Ovary (tissue), 9 donors: ENCODE results near the gene USP31. TPM values are rescaled to one million over a fixed set of nuclear protein-coding genes. Genes with fewer than 3 reads are reported as not detected.

Experiments used
- DNase-seq, 5 donors: peaks; one replicate each; pipeline ENCODE4 v3.0.0-alpha.2; 2019 to 2020
- H3K27ac ChIP-seq, 2 donors: fragments of 200-600 bp; one replicate each; pipeline versions ENCODE4 v1.5.1 to v1.8.0; 2019 to 2022
- H3K27me3 ChIP-seq: fragments of 200-600 bp; one replicate; pipeline ENCODE4 v1.8.0; 2022
- H3K36me3 ChIP-seq: fragments of 200-600 bp; sonication (generic); one replicate; pipeline ENCODE4 v1.5.1; 2019
- H3K4me1 ChIP-seq: one replicate; pipeline ENCODE4 v1.8.1; 2013; ENCODE audit warnings: mild to moderate bottlenecking, moderate library complexity; ENCODE audit not compliant: insufficient read depth
- H3K4me3 ChIP-seq: fragments of 200-600 bp; sonication (generic); one replicate; pipeline ENCODE4 v1.5.1; 2017
- H3K9me3 ChIP-seq, 2 donors: fragments of 200-600 bp in 1 of 2; sonication (generic) in 1 of 2; one replicate each; pipeline versions ENCODE4 v1.5.1 to v1.8.1; 2013 to 2019; ENCODE audit warnings: mild to moderate bottlenecking in 1 of 2, moderate library complexity in 1 of 2
- CTCF ChIP-seq, 3 donors: fragments of 450-650 bp in 2 of 3; fragments of 200-600 bp in 1 of 3; IDR thresholded peaks; one replicate each; pipeline versions ENCODE4 v1.5.1 to v1.8.0; 2016 to 2022; ENCODE audit warnings: antibody characterized with exemption in 3 of 3, mild to moderate bottlenecking in 1 of 3
- EP300 ChIP-seq: sonication (generic); formaldehyde crosslinking; IDR thresholded peaks from one replicate; pipeline ENCODE4 v1.6.1; 2017; ENCODE audit warnings: antibody characterized with exemption
- POLR2A ChIP-seq: fragments of 450-650 bp; IDR thresholded peaks from one replicate; pipeline ENCODE4 v1.6.1; 2017; ENCODE audit warnings: antibody characterized with exemption, mild to moderate bottlenecking, moderate library complexity
- WGBS, 3 donors: extraction: QIAGEN DNeasy Blood & Tissue Kit in 1 of 3; methylation state at CpG; one replicate each; pipeline versions ENCODE4 v1.1.5 to v1.1.7; 2013 to 2017; 5-methylcytosine and 5-hydroxymethylcytosine counted together
- intact Hi-C, 4 donors: fragments of 100-400 bp; cut with DNase I; formaldehyde crosslinking; loops; one replicate each; pipeline versions ENCODE4 v1.11.0 to v1.15.1; 2022 to 2023
- polyA plus RNA-seq, 2 donors: library from polyadenylated mRNA; stranded (reverse); fragments of 200-250 nt in 1 of 2; fragments of 350-450 nt in 1 of 2; fragmentation: Illumina TruSeq in 1 of 2; extraction: RNeasy Lipid Tissue Mini Kit (QIAGEN cat#74804) in 1 of 2; gene quantifications; one replicate each; pipeline ENCODE4 v1.2.3, GENCODE V29; 2013 to 2014
- total RNA-seq, 7 donors: library from RNA; depleted of rRNA in 2 of 7; stranded (reverse); fragments of >200 nt in 2 of 7; fragmentation: NEBNext Ultra II Directional in 3 of 7; extraction: Animal tissue kit (Norgen Biotek cat#: 25700) in 3 of 7; gene quantifications; one replicate each; pipeline versions ENCODE4 v1.1.0 to v1.2.4, GENCODE V29; 2016 to 2023
- donor health status: DM: no; HTN: no; CAD: no; lungs with moderate emphysema.
- donor health status: DM: no; HTN: no; CAD: no.
- donor health status: Bipolar disorder and iron deficiency.
- donor health status: DM: yes; HTN: yes; CAD: no.
- donor health status: DM: no; HTN: no; CAD: no.
- donor health status: DM: yes; HTN: yes; CAD: no.

USP31 gene
- total and polyA plus RNA-seq, 9 donors = 1.5 to 10.6 (median 7.3) TPM

DNA sequence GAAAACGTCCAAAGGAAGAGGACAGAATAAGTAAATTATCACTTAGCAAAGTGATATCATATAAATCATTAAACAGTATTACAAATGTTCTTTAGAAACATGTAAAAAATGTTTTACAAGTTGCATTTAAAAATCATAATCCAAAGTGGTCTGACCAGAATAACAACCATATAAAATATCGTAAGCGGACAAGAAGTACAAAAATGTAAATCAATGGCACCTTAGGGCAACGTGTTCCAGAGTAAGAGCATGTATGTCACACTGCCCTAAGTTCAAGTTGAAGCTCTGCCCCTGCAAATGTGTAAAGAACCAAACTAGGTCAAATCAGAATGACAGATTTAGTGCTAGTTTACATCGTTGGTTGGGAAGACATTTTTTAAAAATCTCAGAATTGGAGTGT lies 11.4 kb downstream of the USP31 start:
- no peak overlapping the region for H3K4me3 ChIP-seq
- 31 to 49% (median 45%) methylated on average over 5 of the region's 5 CpGs for WGBS, 3 donors
- intact Hi-C loops = no loop called here
- no peak for DNase-seq
- peaks cover 13% of the 10 kb centered on the region for H3K4me1 ChIP-seq
- H3K27ac ChIP-seq = no peak overlapping the region
- TF ChIP-seq POLR2A (no peak), CTCF (IDR thresholded peaks at IDR 0.05) (no peak), EP300 (no peak)
- H3K36me3 ChIP-seq = no peaks in the 10 kb centered on the region
- H3K9me3 ChIP-seq = no peaks in the 10 kb centered on the region
- H3K27me3 ChIP-seq = no peaks in the 10 kb centered on the region

DNA sequence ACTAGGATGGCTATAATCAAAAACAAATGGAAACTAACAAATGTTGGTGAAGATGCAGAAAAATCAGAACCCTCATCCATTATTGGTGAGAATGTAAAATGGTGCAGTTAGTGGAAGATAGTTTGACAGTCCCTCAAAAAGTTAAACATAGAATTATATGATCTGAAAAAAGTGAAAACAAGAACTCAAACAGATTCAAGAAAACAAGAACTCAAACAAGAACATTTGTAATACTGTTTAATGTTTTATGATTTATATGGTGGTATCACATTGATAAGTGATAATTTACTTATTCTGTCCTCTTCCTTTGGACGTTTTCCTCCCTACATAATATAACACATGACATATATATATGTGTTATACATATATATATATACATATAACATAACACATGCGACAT lies 12.0 kb downstream of the USP31 start:
- TF ChIP-seq POLR2A = no peak
- no peak for TF ChIP-seq EP300
- TF ChIP-seq CTCF (IDR thresholded peaks at IDR 0.05) = no peak
- H3K9me3 ChIP-seq = no peaks in the 10 kb centered on the region
- H3K27ac ChIP-seq = no peak overlapping the region
- no peaks in the 10 kb centered on the region for H3K36me3 ChIP-seq
- DNase-seq = no peak
- no peak overlapping the region for H3K4me3 ChIP-seq
- intact Hi-C loops = no loop called here
- H3K27me3 ChIP-seq = no peaks in the 10 kb centered on the region
- peaks cover 13% of the 10 kb centered on the region for H3K4me1 ChIP-seq
- WGBS, 3 donors = 73 to 81% (median 81%) methylated on average over 2 of the region's 2 CpGs

- WGBS, 3 donors = 13 to 29% (median 25%) methylated on average over 3 of the region's 3 CpGs
- intact Hi-C loops = no loop called here
- Histone ChIP-seq H3K9me3 (no peaks in the 10 kb centered on the region), H3K36me3 (no peaks in the 10 kb centered on the region), H3K4me3 (no peak overlapping the region), H3K4me1 (peaks cover 9% of the 10 kb centered on the region), H3K27ac (no peak overlapping the region), H3K27me3 (no peaks in the 10 kb centered on the region)
- TF ChIP-seq CTCF (IDR thresholded peaks at IDR 0.05) = no peak
- no peak for TF ChIP-seq POLR2A
- TF ChIP-seq EP300 = no peak
- peak in 4 of 5 donors; percentile 12 to 42 (median 38) for DNase-seq
These were observed 15.0 kb downstream of the USP31 start for GRCh38 chr16:23134274-23134673.

DNA sequence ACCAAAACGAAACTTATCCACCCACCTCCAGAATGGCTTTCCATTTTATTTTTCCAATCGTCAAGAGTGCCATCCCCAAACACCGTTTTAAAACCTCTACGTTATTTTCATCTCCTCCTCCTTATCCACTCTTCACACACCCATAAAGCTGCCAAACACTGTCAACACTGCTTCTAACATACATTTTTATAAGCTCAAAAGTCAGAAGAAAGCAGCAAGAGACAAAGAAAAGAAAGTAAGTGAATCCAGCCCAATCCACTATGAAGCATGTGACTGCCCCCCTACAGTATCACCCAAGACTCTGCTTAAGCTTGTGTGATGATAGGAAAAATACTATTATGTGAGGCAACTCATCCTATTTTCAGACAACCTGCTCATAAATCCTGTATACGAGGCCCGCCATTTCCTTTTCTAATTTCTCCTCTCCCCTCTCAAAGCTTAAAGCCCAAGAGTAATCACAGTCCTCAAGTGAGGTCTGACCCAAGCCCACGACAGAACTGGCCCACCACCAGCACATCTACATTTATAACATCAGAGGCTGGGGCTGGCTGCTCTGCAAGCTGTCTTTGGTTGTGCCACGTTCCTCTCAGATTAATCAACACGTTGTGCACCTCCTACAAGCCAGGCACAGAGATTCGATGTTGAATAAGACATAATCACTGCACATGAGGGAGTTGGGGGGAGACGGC lies 16.3 kb downstream of the USP31 start:
- WGBS, 3 donors = 53 to 65% (median 57%) methylated on average over 11 of the region's 11 CpGs
- no peaks in the 10 kb centered on the region for H3K36me3 ChIP-seq
- H3K9me3 ChIP-seq = no peaks in the 10 kb centered on the region
- peaks cover 9% of the 10 kb centered on the region for H3K4me1 ChIP-seq
- no peak for DNase-seq
- no peak for TF ChIP-seq EP300
- no peak for TF ChIP-seq CTCF (IDR thresholded peaks at IDR 0.05)
- TF ChIP-seq POLR2A = no peak
- peak overlapping the region; percentile 15 for H3K4me3 ChIP-seq
- H3K27ac ChIP-seq = peak overlapping the region in 1 of 2 donors; percentile 16
- H3K27me3 ChIP-seq = no peaks in the 10 kb centered on the region
- intact Hi-C loops = no loop called here
